HG03095 (cell line): ENCODE data around the gene CRELD2.
"Not testable (repeated sequence)": the region's sequence is repeated elsewhere in the genome, so short reads cannot be mapped to it uniquely, and the experiment has no call there.

Experiments
- ATAC-seq: cut with Tn5 transposase; IDR thresholded peaks from one replicate; pipeline ENCODE4 v1.9.1; 2021; ENCODE audit warnings: moderate library complexity; ENCODE audit not compliant: unreplicated experiment

The CRELD2 gene

DNA sequence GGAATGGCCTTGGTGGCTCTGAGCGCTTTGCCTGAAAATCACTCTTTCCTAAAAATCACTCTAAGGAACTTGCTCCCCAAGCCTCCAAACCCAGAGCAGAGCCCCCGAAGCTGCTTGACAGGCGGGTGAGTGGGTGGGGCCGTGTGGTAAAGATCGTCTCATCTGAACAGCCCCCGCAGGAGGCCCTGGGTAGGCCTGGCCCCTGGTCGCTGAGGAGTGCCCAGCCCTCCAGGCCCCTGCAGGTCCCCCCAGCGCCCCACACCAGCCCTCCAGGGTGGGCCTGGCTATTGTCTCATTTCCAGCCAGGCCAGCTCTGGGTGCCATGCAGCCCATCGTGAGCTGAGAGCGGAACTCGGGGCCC, 25.0 kb downstream of the CRELD2 start:
- ATAC-seq = no peak

DNA sequence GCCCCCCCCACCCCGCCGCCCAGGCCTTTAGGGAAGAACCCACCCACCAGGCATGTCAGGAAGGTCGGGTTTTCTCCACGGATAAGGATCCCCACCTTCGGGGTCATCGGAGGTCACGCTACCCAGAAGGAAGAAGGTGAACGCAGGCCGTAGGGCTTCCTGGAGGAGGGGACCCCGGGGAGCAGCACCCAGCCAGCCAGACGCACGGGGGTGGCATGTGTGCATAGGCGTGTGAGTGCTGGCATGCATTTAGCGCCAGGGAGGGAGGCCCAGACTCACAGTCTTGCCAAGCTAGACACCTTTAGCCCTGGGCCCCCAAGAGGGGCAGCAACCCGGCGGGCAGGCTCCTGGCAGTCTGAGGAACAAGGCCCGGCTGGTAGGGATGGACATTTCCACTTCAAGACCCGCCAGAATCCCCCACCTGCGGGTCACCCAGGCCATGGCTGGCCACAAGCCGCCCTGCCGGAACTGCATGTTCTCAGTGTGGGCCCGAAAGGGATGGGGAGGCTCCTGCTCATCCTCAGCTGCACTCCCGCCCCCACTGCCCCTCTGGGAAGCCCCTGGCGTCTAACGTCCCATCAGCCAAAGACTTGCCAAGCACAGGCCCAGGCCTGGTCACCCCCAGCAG, 25.5 kb downstream of the CRELD2 start:
- no peak for ATAC-seq

GRCh38 chr22:49944399-49944891, 26.0 kb downstream of the CRELD2 start:
- ATAC-seq = no peak

DNA sequence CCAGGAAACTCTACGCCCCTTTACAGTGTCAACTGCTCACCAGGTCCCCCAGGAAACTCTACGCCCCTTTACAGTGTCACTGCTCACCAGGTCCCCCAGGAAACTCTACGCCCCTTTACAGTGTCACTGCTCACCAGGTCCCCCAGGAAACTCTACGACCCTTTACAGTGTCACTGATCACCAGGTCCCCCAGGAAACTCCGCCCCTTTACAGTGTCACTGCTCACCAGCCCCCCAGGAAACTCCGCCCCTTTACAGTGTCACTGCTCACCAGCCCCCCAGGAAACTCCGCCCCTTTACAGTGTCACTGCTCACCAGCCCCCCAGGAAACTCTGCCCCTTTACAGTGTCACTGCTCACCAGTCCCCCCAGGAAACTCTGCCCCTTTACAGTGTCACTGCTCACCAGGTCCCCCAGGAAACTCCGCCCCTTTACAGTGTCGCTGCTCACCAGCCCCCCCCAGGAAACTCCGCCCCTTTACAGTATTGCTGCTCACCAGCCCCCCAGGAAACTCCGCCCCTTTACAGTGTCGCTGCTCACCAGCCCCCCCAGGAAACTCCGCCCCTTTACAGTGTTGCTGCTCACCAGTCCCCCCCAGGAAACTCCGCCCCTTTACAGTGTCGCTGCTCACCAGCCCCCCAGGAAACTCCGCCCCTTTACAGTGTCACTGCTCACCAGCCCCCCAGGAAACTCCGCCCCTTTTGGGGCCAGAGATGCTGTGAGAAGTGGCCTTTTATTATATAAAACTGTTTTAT, 26.8 kb downstream of the CRELD2 start:
- ATAC-seq = not testable (repeated sequence)

DNA sequence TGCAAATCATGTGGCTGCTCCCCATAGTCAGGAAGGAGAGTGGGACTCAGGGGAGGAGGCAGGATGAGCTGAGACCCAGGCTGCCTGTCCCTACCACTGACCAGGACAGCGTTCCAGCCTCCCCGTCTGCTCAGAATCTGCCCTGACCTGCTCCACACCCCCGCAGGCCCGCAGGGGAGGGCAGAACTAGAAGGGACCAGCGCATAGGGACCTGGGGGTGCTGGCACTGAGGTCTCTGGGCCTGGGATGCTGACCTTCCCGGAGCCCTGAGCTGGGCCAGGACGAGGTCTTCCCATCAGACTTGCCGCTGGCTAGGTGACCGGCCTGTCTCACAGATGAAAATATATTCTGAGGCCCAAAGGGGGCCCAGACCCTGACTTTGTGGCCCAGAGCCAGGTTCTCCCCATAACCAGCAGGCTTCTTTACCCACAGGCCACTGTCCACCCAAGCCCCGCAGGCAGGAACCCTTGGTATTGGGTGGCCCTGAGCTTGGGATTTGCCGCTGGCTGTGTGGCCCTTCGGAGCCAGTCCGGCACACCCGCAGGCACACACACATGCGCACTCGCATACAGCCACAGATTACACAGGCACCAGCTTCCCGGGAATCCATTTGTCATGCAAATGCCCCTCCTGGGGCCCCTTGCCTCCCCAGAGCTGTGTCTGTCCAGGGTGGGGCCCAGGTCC, 28.3 kb downstream of the CRELD2 start:
- no peak for ATAC-seq

DNA sequence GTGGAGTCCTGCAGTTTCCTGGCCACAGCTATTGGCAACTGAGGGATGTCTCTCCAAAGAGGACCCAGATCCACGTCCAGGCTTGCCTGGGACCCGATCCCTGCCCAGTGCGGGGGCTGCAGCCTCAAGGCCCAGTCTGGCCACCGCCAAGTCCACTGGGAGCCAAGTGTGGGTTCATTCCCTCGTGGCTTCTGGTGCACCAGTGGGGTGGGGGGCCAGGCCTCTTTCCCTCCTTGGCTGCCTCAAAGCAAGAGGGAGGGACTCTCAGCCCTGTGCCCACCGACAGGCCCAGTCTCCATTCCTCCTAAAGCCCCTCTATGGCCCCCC, 28.8 kb downstream of the CRELD2 start:
- no peak for ATAC-seq

- ATAC-seq = no peak
These were observed 29.9 kb downstream of the CRELD2 start for GRCh38 chr22:49948116-49948957.

- ATAC-seq = no peak
These were observed 30.8 kb downstream of the CRELD2 start for GRCh38 chr22:49948958-49949913.

DNA sequence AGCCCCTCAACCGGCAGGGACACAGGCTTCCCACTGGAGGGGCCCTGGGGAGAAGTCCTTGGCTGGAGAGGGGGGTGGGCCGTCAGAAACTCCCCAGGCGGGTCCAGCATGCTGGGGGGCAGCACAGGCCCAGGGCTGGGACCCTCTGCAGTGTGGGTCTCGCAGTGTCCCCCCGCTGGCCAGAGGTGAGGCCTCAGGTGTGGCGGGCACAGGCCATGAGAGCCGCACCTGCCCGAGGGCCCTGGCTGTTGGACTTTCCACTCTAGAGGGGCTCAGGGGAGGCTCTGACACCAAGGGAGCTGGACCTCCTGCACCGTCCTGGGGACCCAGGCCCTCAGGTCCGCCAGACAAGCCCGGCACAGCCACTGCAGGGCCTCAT, 31.5 kb downstream of the CRELD2 start:
- no peak for ATAC-seq

DNA sequence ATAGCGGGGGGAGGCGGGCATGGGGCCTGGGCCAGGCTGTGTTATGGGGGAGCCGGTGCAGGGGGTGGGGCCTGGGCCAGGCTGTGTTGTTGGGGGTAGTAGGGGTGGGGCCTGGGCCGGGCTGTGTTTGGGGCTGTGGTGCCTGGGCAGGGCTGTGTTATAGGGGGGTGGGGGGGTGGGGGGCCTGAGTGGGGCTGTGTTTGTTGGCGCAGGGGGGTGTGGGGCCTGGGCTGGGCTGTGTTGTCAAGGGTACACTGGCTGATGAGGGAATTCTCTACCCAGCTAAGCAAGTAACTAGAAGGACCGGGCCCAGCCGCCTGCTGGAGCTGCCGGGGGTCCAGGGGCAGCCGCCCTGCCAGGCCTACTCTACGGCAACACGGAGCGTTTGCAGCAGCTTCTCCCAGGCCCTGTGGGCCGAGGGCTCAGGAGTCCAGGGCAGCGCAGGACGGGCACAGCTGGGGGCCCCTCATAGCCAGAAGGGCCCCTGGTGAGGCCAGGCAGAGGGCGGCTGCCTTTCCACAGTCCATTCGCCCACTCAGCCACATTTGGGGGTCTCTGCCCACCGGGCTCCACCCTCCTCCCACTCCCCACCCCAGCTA, 32.1 kb downstream of the CRELD2 start:
- ATAC-seq = no peak

GRCh38 chr22:49951000-49951677, 32.7 kb downstream of the CRELD2 start:
- no peak for ATAC-seq

DNA sequence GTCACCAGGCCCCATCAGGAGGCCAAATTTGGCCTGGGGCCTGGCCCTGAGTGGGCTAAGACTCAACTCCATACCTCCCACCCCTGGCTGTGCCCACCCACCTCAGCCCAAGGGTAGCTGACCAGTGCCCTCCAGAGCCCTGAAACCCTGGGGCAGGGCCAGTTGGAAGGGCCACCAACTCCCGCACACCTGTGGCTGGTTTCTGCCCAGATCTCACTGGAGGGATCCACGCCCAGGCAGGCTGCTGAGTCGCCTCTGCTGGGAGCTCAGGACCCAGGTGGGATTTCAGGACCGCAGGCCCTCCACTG, 33.2 kb downstream of the CRELD2 start:
- ATAC-seq = no peak

DNA sequence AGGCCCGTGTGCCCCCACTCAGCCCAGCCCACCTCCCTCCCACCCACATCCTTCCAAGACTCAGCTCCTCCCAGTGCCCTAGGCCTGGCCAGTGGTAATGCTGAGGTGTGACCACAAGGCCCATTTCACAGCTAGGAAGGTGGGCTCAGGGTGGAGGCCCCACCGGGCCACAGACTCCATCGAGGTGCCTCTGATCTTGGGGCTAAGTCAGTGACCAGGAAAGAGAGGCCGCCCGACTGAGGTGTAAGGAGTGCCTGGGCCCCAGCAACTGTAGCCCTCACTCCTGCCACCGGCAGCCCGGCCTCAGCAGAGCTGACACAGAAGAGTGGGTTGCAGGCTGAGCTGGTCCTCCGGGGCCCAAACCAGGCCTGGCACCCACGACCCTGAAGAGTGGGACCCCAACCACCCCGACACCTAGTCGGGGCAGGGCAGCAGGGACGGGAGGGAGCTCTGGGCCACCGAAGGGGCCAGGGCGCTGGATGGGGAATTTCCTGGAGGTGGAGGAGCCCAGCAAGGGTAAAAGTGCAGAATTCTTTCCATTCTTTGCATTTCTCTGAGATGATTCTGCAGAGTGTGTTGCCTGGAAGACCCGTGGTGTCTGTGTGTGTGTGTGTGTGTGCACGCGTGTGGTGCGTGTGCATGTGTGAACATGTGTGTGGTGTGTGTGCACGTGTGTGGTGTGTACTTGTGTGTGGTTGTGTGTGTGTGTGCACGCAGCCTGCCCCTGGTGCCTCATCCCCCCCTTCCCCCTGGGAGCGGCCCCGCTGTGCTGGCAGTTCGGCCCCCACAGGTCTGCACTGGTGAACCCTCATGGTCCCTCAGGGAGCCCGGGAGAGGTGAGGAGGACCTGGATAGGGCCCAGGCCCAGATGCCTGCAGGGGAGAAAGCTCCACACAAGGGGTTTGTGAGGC, 33.8 kb downstream of the CRELD2 start:
- ATAC-seq = no peak

GRCh38 chr22:49953027-49953679, 34.7 kb downstream of the CRELD2 start:
- ATAC-seq = no peak

DNA sequence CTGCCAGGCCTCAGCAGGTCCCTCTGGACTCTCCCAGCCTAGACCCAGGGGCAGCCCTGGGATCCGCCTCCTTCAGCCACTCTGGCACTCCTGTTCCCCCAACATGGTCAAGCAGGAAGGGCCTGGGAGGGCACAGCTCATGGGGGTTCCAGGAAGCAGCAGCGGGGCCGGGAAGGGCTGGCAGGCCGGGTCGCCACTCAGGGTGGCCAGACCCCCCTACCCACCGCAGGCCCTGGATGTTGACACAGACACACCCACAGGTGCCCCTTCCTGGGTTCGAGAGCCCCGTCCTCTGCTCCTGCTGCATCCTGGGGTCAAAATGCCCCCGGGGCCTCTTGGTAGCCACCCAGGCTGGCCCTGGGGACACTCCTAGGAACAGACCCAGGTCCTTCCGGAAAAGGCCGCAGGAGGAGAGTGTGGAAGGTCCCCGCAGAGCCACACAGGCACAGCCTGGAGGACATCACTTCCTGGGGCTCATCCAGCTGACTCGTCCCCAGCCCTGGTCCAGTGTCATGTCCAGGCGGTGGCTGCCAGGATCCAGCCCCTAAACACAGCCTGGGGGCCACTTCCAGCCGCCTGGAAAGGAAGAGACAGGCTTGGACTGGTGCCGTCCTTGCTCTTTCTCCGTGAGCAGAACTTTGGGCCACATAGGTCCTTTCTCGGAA, 35.4 kb downstream of the CRELD2 start:
- no peak for ATAC-seq

- ATAC-seq = no peak
These were observed 35.9 kb downstream of the CRELD2 start for GRCh38 chr22:49954354-49954753.

DNA sequence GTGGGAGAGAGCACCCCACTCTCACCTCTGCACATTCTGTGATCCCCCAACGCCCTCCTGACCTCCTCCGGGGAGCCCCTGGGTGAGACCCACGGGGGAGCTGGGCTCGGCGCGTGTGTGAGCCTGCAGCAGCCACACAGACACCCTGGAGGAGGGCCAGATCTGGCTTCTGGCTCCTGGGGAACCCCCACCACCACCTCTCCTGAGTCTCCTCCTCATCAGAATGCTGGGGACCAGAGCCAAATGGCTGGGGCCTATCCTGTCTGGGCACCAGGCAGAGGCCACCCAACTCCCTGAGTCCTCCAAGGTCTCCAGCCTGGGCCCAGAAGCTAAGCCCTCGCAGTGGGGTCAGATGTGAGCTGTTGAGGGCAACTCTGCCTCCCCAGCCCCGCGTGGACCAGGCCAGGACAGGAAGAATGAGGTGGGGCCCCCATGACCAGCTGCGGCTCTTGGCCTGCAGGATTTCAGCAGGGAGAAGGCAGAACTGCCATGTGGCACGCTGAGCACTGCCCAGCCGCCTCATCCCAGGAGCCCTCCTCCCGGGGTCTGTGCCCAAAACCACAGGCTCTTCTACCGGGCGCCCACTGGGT, 36.7 kb downstream of the CRELD2 start:
- no peak for ATAC-seq
